WI38 (cell line): ENCODE measurements around the gene PLOD3.

ENCODE experiments used
- H3K4me3 ChIP-seq: 2 replicates; pipeline ENCODE4 v1.5.1; 2011; ENCODE audit warnings: low read depth, mild to moderate bottlenecking, control low read depth, low read length
- CTCF ChIP-seq: IDR thresholded peaks from 2 replicates; pipeline ENCODE4 v1.5.1; 2012; ENCODE audit warnings: low read depth, mild to moderate bottlenecking, control low read depth, low read length

The PLOD3 gene

GRCh38 chr7:101216001-101216859 is 1.2 kb downstream of the PLOD3 start:
- TF ChIP-seq CTCF, result no peak

GRCh38 chr7:101212014-101212413 is 5.4 kb downstream of the PLOD3 start:
- H3K4me3 ChIP-seq, result no peak overlapping the region
- TF ChIP-seq CTCF, result no peak

More at GRCh38 chr7:101216001-101216859, 1.2 kb downstream of the PLOD3 start:
- H3K4me3 ChIP-seq, result peak overlapping the region; percentile 78

- no peak overlapping the region for H3K4me3 ChIP-seq
- TF ChIP-seq CTCF, result no peak
These were observed 5.9 kb downstream of the PLOD3 start for GRCh38 chr7:101211501-101211900.

GRCh38 chr7:101210143-101210542 is 7.2 kb downstream of the PLOD3 start:
- TF ChIP-seq CTCF, result no peak
- H3K4me3 ChIP-seq, result no peak overlapping the region

- no peak for TF ChIP-seq CTCF
- no peak overlapping the region for H3K4me3 ChIP-seq
These were observed 8.6 kb downstream of the PLOD3 start for GRCh38 chr7:101208794-101209193.

GRCh38 chr7:101207459-101207858 is 9.9 kb downstream of the PLOD3 start:
- no peak for TF ChIP-seq CTCF
- no peak overlapping the region for H3K4me3 ChIP-seq

- no peak overlapping the region for H3K4me3 ChIP-seq
- TF ChIP-seq CTCF, result no peak
These were observed 10.7 kb downstream of the PLOD3 start for GRCh38 chr7:101206665-101207042.
